Measurements from ENCODE around the gene LSM8.
"Not testable (repeated sequence)": the region's sequence is repeated elsewhere in the genome, so short reads cannot be mapped to it uniquely, and the experiment has no call there.

The LSM8 gene

GRCh38 chr7:118214051-118214832 lies 30.3 kb downstream of the LSM8 start:
- DNase-seq (ENCODE audit: low read depth), result peak; percentile 74

DNA sequence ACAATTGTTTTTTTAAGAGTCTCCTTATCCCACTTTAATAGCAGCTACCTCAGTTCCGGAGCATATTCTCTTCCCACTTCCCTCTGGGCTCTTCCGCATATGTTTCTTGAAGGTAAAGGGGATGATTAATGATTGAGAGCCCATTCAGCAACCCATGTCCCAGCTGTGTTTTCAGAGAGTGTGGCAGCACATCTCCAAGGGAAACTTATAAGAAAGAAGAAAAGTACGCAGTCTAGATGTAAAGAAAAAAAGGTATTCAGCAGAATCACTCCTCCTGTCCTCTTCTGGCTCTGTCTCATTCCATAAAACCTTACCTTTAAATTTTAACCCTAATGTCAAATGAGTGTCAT lies 30.8 kb downstream of the LSM8 start:
- no peak for DNase-seq (ENCODE audit: low read depth)

DNA sequence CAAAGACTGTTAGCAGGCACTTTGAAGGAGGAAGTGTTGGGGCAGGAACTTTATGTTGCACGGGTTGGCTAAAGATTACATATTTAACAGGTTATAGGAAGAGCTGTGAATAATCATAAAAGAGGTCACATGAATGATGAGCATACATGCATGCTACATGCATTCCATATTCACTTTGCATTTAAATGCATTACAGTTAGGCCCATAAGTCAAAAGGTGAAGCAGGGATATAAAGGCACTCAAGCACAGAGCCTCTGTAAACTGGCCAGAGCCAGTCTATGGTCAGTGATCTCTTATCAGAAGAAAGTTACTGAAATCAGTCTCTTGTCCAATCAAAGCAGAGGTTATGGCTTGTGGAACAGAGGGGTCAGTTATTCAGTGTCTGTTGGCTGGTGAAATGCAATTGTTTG lies 33.3 kb downstream of the LSM8 start:
- DNase-seq (ENCODE audit: low read depth), result no peak

DNA sequence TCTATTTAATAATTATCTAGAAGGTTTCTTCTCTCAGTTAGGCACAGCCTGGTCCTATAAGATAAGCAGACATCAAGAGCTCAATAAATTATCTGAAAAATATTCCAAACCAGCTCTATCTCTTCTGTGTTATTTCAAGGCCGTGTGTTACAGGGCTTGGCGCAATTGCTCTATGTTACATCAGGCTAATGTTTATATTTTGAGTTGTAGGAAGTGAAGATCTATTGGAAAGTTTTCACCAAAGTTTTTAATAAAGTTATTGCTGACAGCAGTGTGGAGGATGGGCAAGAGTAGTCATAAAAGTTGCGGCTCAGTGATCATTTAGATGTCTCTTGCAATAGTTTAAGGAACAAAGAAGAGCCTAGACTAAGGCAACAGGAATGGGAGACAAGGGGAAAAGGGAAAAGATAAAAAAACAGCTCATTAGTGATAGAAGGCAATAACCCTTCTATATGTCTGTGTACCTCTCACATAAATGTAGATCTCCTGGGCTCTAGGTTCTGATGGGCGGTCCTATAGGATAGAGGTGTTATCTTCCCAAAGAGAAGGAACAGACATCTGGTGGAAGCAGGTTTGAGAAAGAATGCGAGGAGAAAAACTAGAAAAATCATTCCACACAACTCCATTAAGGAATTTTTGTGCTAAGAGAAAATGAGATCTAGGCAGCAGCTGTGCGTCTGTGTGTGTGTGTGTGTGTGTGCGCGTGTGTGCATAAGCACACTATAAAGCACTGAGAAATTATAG lies 34.6 kb downstream of the LSM8 start:
- DNase-seq (ENCODE audit: low read depth), result no peak

DNA sequence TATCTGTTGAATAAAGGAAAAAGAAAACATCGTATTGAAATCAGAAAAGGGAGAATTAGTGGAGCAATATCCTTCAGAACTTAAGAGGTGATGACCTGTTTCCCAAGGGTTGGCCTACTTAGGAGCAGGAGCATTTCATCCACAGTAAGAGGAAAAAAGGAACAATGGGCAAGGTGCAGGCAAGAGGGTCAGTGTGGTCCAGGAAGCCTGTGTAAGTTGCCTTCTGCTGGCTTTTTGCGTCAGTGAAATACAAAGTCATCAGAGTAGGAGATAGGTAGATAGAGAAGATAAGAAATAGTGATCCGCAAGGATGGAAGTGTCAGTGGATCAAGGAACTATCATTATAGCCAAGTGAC lies 35.2 kb downstream of the LSM8 start:
- no peak for DNase-seq (ENCODE audit: low read depth)

DNA sequence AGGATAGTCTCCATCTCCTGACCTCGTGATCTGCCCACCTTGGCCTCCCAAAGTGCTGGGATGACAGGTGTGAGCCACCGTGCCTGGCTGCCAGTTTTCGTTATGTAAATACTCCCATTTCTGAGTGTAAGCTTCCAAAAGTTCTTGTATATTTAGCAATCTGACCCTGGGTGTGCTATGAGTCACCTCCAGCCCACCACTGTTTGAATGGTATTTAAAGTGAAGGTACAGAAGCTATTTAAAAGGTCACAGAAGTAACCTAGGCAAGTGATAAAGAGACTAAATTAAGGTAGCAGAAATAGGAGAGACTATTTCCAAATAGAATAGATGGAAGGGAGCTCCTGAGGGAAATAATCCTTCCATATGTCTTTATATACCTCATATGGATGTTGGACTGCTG lies 36.6 kb downstream of the LSM8 start:
- DNase-seq (ENCODE audit: low read depth), result no peak

DNA sequence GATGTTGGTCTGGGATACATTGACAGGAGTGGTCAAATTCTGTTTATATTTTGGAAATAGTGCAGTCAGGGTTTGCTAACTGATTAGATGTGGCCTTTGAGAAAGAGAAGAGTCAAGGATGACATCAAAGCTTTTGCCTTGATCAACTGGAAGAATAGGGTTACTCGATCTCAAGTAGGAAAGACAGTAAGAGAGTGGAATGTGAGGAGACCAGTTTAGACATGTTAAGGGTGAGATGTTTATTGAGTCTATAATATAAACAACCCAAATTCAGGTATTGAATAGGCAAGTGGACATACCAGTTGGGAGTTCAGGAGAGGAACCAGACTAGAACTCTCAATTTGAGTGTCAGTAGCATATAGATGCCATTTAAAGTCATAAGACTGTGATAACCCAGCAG lies 38.6 kb downstream of the LSM8 start:
- DNase-seq (ENCODE audit: low read depth), result no peak

- DNase-seq (ENCODE audit: low read depth), result no peak
Observed at GRCh38 chr7:118224521-118224920, 40.6 kb downstream of the LSM8 start, which contains the start of gene ANKRD7. Gene ANKRD7, plus strand, starts transcription at chr7:118224704. Its CDS starts 127 bp downstream, at chr7:118224831.

DNA sequence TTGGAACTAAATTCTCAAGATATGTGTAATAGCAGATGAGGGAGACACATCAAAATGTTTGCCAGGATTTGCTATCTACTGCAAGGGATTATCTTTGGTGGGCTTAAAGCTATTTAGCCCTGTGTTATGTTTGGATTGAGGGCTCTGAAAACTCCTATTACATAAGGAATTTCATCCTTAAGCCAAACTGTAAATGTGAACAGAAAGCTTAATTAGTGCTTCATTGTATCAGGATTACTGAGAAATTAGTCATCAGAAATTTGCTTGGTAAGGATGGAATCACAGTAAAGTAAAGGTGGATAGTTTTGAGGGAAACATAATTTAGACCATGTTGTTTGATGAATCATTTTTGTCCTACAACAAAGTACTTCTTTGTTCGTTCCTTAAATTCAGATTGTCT lies 48.9 kb downstream of the LSM8 start:
- DNase-seq (ENCODE audit: low read depth), result no peak

DNA sequence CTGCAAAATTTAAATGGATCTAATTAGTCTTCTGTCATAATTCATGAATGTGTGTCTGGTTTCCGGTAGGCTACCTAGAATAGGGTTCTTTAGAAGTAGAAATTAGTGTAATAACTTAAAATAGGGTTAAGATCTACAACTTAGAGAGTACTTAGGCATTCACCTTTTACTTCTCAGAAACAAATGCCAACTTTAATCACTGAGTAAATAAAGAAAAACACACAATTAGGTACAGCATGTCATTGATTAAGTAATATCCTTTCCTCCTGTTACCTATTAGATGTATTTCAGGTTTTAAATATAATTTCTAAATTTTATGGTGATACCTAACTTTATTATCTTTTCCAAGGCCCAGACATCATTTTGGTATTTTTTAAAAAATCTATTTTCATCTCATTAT lies 49.8 kb downstream of the LSM8 start:
- no peak for DNase-seq (ENCODE audit: low read depth)

GRCh38 chr7:118239014-118239413 lies 55.0 kb downstream of the LSM8 start:
- no peak for DNase-seq (ENCODE audit: low read depth)

- not testable (repeated sequence) for DNase-seq (ENCODE audit: low read depth)
Observed at GRCh38 chr7:118240320-118240719, 56.4 kb downstream of the LSM8 start.
